ENCODE measurements around the gene KLK4.
A peak's percentile ranks its signal among the peaks of the same experiment; 100 is the strongest.

The KLK4 gene

GRCh38 chr19:50911206-50912101 is at the start of gene KLK4:
KLK4 (minus strand) TSS chr19:50911395; CDS start chr19:50910738, 657 bp downstream.
- no peak for DNase-seq

GRCh38 chr19:50959731-50960500 is 48.7 kb upstream of the KLK4 start:
- no peak for DNase-seq

- DNase-seq: no peak
Measured at GRCh38 chr19:50957587-50957986, 46.4 kb upstream of the KLK4 start.

- DNase-seq: no peak
Measured at GRCh38 chr19:50952910-50953309, 41.7 kb upstream of the KLK4 start, which contains the start of gene KLK5. KLK5 (minus strand) TSS chr19:50953038; CDS start chr19:50952657, 381 bp downstream.

GRCh38 chr19:50949861-50950260 is 38.7 kb upstream of the KLK4 start:
- no peak for DNase-seq

GRCh38 chr19:50947123-50947522 is 35.9 kb upstream of the KLK4 start:
- DNase-seq: no peak

- DNase-seq: no peak
Measured at GRCh38 chr19:50944795-50945194, 33.6 kb upstream of the KLK4 start.

- DNase-seq: no peak
Measured at GRCh38 chr19:50943074-50943828, 32.1 kb upstream of the KLK4 start.

- no peak for DNase-seq
Measured at GRCh38 chr19:50939596-50939995, 28.4 kb upstream of the KLK4 start.

- no peak for DNase-seq
Measured at GRCh38 chr19:50933640-50934039, 22.4 kb upstream of the KLK4 start.

GRCh38 chr19:50932690-50933083 is 21.5 kb upstream of the KLK4 start:
- DNase-seq: no peak

GRCh38 chr19:50932018-50932689 is 21.0 kb upstream of the KLK4 start:
- no peak for DNase-seq

GRCh38 chr19:50931023-50931422 is 19.8 kb upstream of the KLK4 start:
- no peak for DNase-seq

GRCh38 chr19:50928831-50929230 is 17.6 kb upstream of the KLK4 start:
- DNase-seq: no peak

GRCh38 chr19:50926144-50926543 is 14.9 kb upstream of the KLK4 start:
- no peak for DNase-seq

GRCh38 chr19:50925734-50926133 is 14.5 kb upstream of the KLK4 start:
- DNase-seq: no peak

GRCh38 chr19:50924586-50924985 is 13.4 kb upstream of the KLK4 start:
- no peak for DNase-seq

- peak; percentile 58 for DNase-seq
Measured at GRCh38 chr19:50922317-50922853, 11.2 kb upstream of the KLK4 start.

- no peak for DNase-seq
Measured at GRCh38 chr19:50921426-50922316, 10.5 kb upstream of the KLK4 start.

- DNase-seq: no peak
Measured at GRCh38 chr19:50916069-50916468, 4.9 kb upstream of the KLK4 start.
